ENCODE measurements around the gene BST2. TPM values are rescaled to one million over a fixed set of nuclear protein-coding genes. Genes with fewer than 3 reads are reported as not detected.

Gene BST2, protein sequence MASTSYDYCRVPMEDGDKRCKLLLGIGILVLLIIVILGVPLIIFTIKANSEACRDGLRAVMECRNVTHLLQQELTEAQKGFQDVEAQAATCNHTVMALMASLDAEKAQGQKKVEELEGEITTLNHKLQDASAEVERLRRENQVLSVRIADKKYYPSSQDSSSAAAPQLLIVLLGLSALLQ
- total RNA-seq: 0.20 and 1.8 TPM in 2 replicates

DNA sequence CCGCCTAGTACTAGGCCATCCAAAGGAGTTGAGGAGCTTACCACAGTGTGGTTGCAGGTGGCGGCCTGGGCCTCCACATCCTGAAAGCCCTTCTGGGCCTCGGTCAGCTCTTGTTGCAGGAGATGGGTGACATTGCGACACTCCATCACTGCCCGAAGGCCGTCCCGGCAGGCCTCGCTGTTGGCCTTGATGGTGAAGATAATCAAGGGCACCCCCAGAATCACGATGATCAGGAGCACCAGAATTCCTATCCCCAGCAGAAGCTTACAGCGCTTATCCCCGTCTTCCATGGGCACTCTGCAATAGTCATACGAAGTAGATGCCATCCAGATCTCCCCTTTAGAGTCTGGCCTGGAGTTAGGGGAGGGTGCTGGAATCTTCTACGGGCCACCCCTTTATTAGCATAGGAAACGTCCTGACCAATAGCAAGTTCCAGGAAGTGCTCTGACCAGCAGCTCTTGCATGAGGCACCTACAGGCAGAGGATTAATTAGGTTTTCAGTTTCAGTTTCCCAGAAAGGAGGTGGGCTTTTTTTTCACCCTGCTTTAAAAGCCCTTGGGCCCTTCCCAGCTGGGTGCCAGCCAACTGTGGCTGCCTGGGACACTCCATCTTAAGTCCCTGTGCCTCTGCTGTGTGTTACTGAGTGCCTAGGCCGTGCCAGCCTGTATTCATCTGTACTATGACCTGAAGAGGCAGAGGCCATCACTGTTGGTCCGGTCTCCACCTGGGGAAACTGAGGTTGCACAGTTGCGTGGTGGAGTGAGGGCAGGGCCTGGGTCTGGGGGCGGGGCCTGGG, at the start of gene BST2:
Gene BST2, minus strand, starts transcription at position 381 of the 796 bp plus-strand sequence. Its CDS starts 55 bp downstream, at position 326.

DNA sequence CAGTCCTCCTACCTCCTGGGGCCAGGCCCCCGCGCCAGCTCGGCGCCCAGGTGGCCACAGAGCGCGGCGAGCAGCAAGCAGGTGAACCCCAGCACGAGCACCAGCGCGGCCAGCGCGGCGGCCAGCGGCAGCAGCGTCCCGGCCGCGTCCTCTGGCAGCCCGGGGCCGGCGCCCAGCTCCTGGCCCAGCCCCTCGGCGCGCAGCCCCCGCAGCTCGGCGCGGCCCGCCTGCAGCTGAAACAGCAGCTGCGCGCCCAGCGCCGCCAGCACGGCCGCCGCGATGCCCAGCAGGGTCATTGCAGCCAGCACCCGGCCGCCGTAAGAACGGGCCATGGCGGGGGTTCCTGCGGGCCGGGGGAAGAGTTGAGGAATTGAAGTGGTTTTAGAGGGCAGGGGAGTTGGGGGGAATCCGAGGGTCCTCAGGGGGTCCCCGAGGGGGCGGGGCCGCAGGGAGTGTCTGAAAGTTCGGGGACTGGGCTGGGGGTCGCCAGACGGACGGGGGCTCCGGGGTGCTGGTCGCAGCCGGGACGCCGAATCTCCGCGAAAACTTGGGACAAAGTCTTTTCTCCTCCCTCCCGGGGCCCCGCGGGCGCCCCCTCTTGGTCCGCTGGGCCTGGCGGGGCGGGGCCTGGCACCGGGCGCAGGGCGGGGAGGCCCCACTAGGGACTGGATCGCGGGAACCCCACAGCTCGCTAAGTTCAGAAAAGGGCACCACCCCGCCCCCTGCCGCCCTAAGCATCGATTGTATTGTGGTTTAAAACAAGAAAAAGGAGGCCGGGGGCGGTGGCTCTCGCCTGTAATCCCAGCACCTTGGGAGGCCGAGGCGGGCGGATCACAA, 42.9 kb upstream of the BST2 start, which contains the start of gene TMEM221:
Gene TMEM221, minus strand, starts transcription at position 538 of the 837 bp plus-strand sequence. Its CDS starts 206 bp downstream, at position 332.

DNA sequence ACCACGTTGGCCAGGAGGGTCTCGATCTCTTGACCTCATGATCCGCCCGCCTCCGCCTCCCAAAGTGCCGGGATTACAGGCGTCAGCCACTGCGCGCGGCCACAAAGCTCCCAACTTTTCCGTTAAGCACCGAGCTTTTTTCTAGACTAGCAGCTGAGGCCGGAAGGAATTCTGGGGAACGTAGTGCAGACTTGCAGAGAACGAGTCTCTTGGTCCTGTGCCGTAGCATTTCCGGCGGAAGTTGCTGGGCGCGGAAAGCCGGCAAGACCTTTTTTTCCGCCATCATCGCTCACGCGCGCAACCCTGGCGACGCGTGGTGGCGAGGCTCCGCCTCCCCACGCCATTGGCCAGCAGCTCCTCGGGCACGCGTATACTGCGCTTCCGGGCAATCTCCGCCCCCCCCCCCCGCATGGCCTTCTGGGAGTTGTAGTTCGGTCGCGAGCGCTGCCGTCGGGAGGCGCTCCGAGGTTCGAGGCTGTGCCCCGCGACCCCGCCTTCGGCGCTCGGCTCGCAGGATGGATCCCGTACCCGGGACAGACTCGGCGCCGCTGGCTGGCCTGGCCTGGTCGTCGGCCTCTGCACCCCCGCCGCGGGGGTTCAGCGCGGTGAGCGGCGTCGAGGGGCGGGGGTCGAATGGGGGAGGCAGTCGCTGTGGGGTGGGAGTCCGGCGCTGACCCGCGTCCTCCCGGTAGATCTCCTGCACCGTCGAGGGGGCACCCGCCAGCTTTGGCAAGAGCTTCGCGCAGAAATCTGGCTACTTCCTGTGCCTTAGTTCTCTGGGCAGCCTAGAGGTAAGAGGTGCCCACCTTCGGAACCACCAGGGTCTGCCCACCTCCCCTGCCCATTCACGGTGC, 14.4 kb upstream of the BST2 start, which contains the start of gene MVB12A:
Gene MVB12A, plus strand, starts transcription at position 427 of the 854 bp plus-strand sequence. Its CDS starts 89 bp downstream, at position 516.

GRCh38 chr19:17393914-17394313, 11.5 kb downstream of the BST2 start, which contains the start of gene CCDC194:
Gene CCDC194, minus strand, starts transcription at chr19:17394196. Its CDS starts 38 bp downstream, at chr19:17394158.

DNA sequence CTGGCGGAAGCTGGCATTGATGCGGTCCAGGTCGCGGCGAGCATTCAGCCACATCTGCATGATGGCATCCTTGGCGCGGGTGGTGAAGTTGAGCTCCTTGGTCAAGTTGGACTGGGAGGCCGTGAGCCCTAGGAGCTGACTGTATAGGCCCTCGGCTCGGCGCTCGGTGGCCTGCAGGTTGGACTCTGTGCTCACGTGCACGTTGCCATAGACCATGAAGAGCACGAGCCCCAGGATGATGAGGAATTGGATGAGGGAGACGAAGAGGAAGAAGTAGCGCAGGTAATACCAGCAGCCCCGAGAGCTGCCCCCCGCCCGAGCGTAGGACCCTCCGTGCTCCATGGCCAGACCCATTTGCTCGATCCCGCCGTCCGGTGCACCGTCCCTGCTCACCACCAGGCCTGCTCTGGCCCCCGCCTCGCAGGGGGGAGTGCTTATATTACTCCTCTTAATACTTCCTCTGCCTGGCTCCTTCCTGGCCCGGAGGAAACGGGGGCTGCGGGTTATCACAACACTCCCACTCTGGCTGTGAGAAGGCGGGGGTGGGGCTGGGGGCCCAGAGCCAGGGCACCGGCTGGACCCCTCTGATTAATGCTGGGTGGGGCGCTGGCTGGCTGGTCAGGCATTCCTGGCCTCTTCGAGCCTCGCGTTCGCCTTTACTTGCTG, 28.4 kb downstream of the BST2 start, which contains the start of gene PLVAP:
Gene PLVAP, minus strand, starts transcription at position 408 of the 666 bp plus-strand sequence. Its CDS starts 54 bp downstream, at position 354.

Other genes with a start within 250 kb of the BST2 start
- 16.2 and 22.8 TPM in 2 replicates for gene USE1, start 190.3 kb downstream of the BST2 start, total RNA-seq
- gene OCEL1, start 179.4 kb downstream of the BST2 start, total RNA-seq: 2.5 and 2.9 TPM in 2 replicates
- gene NR2F6, start 159.7 kb downstream of the BST2 start, total RNA-seq: 26.8 and 40.1 TPM in 2 replicates
- under 0.01 TPM in 1 of 2 replicates, not detected in the other for gene USHBP1, start 140.9 kb downstream of the BST2 start, total RNA-seq
- 91.7 and 105 TPM in 2 replicates for gene BABAM1, start 138.2 kb downstream of the BST2 start, total RNA-seq
- 0.37 and 0.39 TPM in 2 replicates for gene ANKLE1, start 123.7 kb downstream of the BST2 start, total RNA-seq
- 6.6 and 9.0 TPM in 2 replicates for gene ABHD8, start 102.2 kb downstream of the BST2 start, total RNA-seq
- gene MRPL34, start 99.8 kb downstream of the BST2 start, total RNA-seq: 29.1 and 30.9 TPM in 2 replicates
- 7.7 and 15.4 TPM in 2 replicates for gene DDA1, start 96.1 kb downstream of the BST2 start, total RNA-seq
- gene ANO8, start 70.8 kb downstream of the BST2 start, total RNA-seq: 4.8 and 5.1 TPM in 2 replicates
- 10.3 and 18.8 TPM in 2 replicates for gene GTPBP3, start 68.1 kb downstream of the BST2 start, total RNA-seq
- gene PLVAP, start 28.3 kb downstream of the BST2 start, total RNA-seq: not detected in 2 replicates
- not detected in 2 replicates for gene CCDC194, start 11.4 kb downstream of the BST2 start, total RNA-seq
- gene MVB12A, start 14.4 kb upstream of the BST2 start, total RNA-seq: 45.7 and 49.2 TPM in 2 replicates
- gene TMEM221, start 43.0 kb upstream of the BST2 start, total RNA-seq: not detected in 2 replicates
- not detected in 2 replicates for gene NXNL1, start 55.3 kb upstream of the BST2 start, total RNA-seq
- 15.8 and 26.1 TPM in 2 replicates for gene SLC27A1, start 64.9 kb upstream of the BST2 start, total RNA-seq
- 49.9 and 60.6 TPM in 2 replicates for gene PGLS, start 106.0 kb upstream of the BST2 start, total RNA-seq
- gene COLGALT1, start 150.0 kb upstream of the BST2 start, total RNA-seq: 104 and 126 TPM in 2 replicates

Data from subcutaneous preadipocyte (primary cell).